HepG2 (cell line): ENCODE measurements around the gene CACNA1H. TPM values are rescaled to one million over a fixed set of nuclear protein-coding genes. Genes with fewer than 3 reads are reported as not detected.
A peak's percentile ranks its signal among the peaks of the same experiment; 100 is the strongest.

Source experiments
- ARID5B ChIP-seq: IDR thresholded peaks from 2 replicates; pipeline ENCODE4 v1.4.0; 2020; ENCODE audit warnings: mild to moderate bottlenecking, missing genetic modification reagents
- BCL6 ChIP-seq: IDR thresholded peaks from 2 replicates; pipeline ENCODE4 v1.6.1; 2016; ENCODE audit warnings: missing genetic modification reagents, missing compliant biosample characterization
- CHD2 ChIP-seq: IDR thresholded peaks from 2 replicates; pipeline ENCODE4 v1.6.1; 2011; ENCODE audit warnings: low read depth, low read length, improper control_type of control experiment
- CHD4 ChIP-seq: fragments of 200-600 bp; sonication (generic); IDR thresholded peaks from 2 replicates; pipeline ENCODE4 v1.7.0; 2017; ENCODE audit warnings: mild to moderate bottlenecking, low read length, borderline replicate concordance
- ELF4 ChIP-seq: sonication (generic); formaldehyde crosslinking; IDR thresholded peaks from 2 replicates; pipeline ENCODE4 v1.5.0; 2020; ENCODE audit warnings: missing genetic modification reagents, mild to moderate bottlenecking, moderate library complexity, borderline replicate concordance
- HDAC1 ChIP-seq: sonication (generic); formaldehyde crosslinking; IDR thresholded peaks from 2 replicates; pipeline ENCODE4 v1.5.1; 2020; ENCODE audit warnings: mild to moderate bottlenecking, missing genetic modification reagents
- HNRNPUL1 ChIP-seq: fragments of 200-400 bp; formaldehyde crosslinking; IDR thresholded peaks from 2 replicates; pipeline ENCODE4 v1.6.1; 2017; ENCODE audit warnings: low read depth, mild to moderate bottlenecking, low read length, moderate library complexity
- HOXA7 ChIP-seq: sonication (generic); formaldehyde crosslinking; IDR thresholded peaks from 2 replicates; pipeline ENCODE4 v1.8.1; 2022; ENCODE audit warnings: mild to moderate bottlenecking, missing genetic modification reagents, moderate library complexity
- MED13 ChIP-seq: sonication (generic); formaldehyde crosslinking; IDR thresholded peaks from 2 replicates; pipeline ENCODE4 v1.5.0; 2020; ENCODE audit warnings: missing genetic modification reagents
- NFYC ChIP-seq: IDR thresholded peaks from 2 replicates; pipeline ENCODE4 v1.6.1; 2016; ENCODE audit warnings: missing genetic modification reagents, missing compliant biosample characterization
- NR0B2 ChIP-seq: sonication (generic); formaldehyde crosslinking; IDR thresholded peaks from 2 replicates; pipeline ENCODE4 v1.4.0; 2020; ENCODE audit warnings: mild to moderate bottlenecking, missing genetic modification reagents
- NR2C2 ChIP-seq: sonication (generic); formaldehyde crosslinking; IDR thresholded peaks from 2 replicates; pipeline ENCODE4 v1.4.0; 2020; ENCODE audit warnings: missing genetic modification reagents, mild to moderate bottlenecking, moderate library complexity, borderline replicate concordance
- RAD51 ChIP-seq: fragments of 450-650 bp; IDR thresholded peaks from 2 replicates; pipeline ENCODE4 v1.6.1; 2016; ENCODE audit warnings: borderline replicate concordance
- RXRA ChIP-seq: sonication (generic); formaldehyde crosslinking; IDR thresholded peaks from 2 replicates; pipeline ENCODE4 v1.5.1; 2020; ENCODE audit warnings: missing genetic modification reagents
- RXRB ChIP-seq: IDR thresholded peaks from 2 replicates; pipeline ENCODE4 v1.6.1; 2016; ENCODE audit warnings: borderline replicate concordance, missing genetic modification reagents, missing compliant biosample characterization
- SAP130 ChIP-seq: IDR thresholded peaks from 2 replicates; pipeline ENCODE4 v1.6.1; 2016; ENCODE audit warnings: low read depth
- SOX5 ChIP-seq: IDR thresholded peaks from 2 replicates; pipeline ENCODE4 v1.6.1; 2016; ENCODE audit warnings: borderline replicate concordance
- ZBTB7A ChIP-seq: sonication (generic); formaldehyde crosslinking; IDR thresholded peaks from 2 replicates; pipeline ENCODE4 v1.8.0; 2022; ENCODE audit warnings: mild to moderate bottlenecking, missing genetic modification reagents
- ZBTB7B ChIP-seq: sonication (generic); formaldehyde crosslinking; IDR thresholded peaks from 2 replicates; pipeline ENCODE4 v1.4.0; 2020; ENCODE audit warnings: missing genetic modification reagents
- ZFAT ChIP-seq: sonication (generic); formaldehyde crosslinking; conservative IDR thresholded peaks from 2 replicates; pipeline ENCODE4 v1.8.1; 2023; ENCODE audit warnings: missing genetic modification reagents, inconsistent platforms
- ZNF335 ChIP-seq: sonication (generic); formaldehyde crosslinking; IDR thresholded peaks from 2 replicates; pipeline ENCODE4 v1.4.0; 2020; ENCODE audit warnings: missing genetic modification reagents
- ZNF382 ChIP-seq: sonication (generic); formaldehyde crosslinking; IDR thresholded peaks from 2 replicates; pipeline ENCODE4 v1.5.0; 2020; ENCODE audit warnings: missing genetic modification reagents, mild to moderate bottlenecking, borderline replicate concordance
- ZNF562 ChIP-seq: sonication (generic); formaldehyde crosslinking; IDR thresholded peaks from 2 replicates; pipeline ENCODE4 v1.8.0; 2022; ENCODE audit warnings: missing genetic modification reagents, borderline replicate concordance
- ZNF567 ChIP-seq: sonication (generic); formaldehyde crosslinking; IDR thresholded peaks from 2 replicates; pipeline ENCODE4 v1.8.1; 2023; ENCODE audit warnings: mild to moderate bottlenecking, missing genetic modification reagents, borderline replicate concordance
- ZNF704 ChIP-seq: sonication (generic); formaldehyde crosslinking; IDR thresholded peaks from 2 replicates; pipeline ENCODE4 v1.8.1; 2023; ENCODE audit warnings: mild to moderate bottlenecking, inconsistent platforms, moderate library complexity, missing genetic modification reagents, borderline replicate concordance
- ZNF720 ChIP-seq: sonication (generic); formaldehyde crosslinking; IDR thresholded peaks from 2 replicates; pipeline ENCODE4 v1.4.0; 2020; ENCODE audit warnings: missing genetic modification reagents
- ZSCAN22 ChIP-seq: sonication (generic); formaldehyde crosslinking; IDR thresholded peaks from 2 replicates; pipeline ENCODE4 v1.4.0; 2020; ENCODE audit warnings: mild to moderate bottlenecking, missing genetic modification reagents
- polyA plus RNA-seq, 8 experiments: library from polyadenylated mRNA; depleted of rRNA in 3 of 8; stranded (reverse) in 7 of 8; unstranded in 1 of 8; fragments of >200 nt; fragmentation: Illumina TruSeq in 4 of 8; extraction: Trizol in 4 of 8; gene quantifications; 2 replicates each; pipeline versions ENCODE4 v1.2.1 to v1.2.3, GENCODE V29; 2011 to 2016; ENCODE audit warnings: low read depth in 4 of 8, missing spikeins in 1 of 8, mixed read lengths in 1 of 8; ENCODE audit not compliant: insufficient read depth in 1 of 8
- total RNA-seq, 5 experiments: library from RNA; depleted of rRNA; stranded (reverse); fragments of >200 nt; fragmentation: Illumina TruSeq; extraction: Trizol; gene quantifications; 2 replicates each; pipeline ENCODE4 v1.2.3, GENCODE V29; 2016; ENCODE audit warnings: low read depth in 1 of 5

CACNA1H gene
- total and polyA plus RNA-seq, 2 of the 13 experiments (the other 11 are each of a cell fraction or from before 2014, with no cell fraction given), result 0.40 to 1.8 TPM

GRCh38 chr16:1159973-1160772, 7.3 kb downstream of the CACNA1H start (continued):
- TF ChIP-seq BCL6 (CRISPR knock-in tag) (peak; percentile 95), ZNF720 (no peak), CHD2 (no peak), RAD51 (no peak), NR0B2 (no peak), CHD4 (no peak), ZBTB7B (CRISPR knock-in tag) (peak; percentile 44; the same call in 1 of the 2 replicates), ZNF382 (CRISPR knock-in tag) (no peak), ZNF704 (CRISPR knock-in tag) (0 out of 2 replicates have a peak, but pooled peaks have one; percentile 12), RXRA (peak; percentile 59), ZNF567 (CRISPR knock-in tag) (no peak), SAP130 (CRISPR knock-in tag) (peak; percentile 76), ARID5B (CRISPR knock-in tag) (peak; percentile 52; the same call in 1 of the 2 replicates), RXRB (peak; percentile 71), MED13 (CRISPR knock-in tag) (no peak; the same call in 1 of the 2 replicates), ZNF335 (CRISPR knock-in tag) (0 out of 2 replicates have a peak, but pooled peaks have one; percentile 46), HOXA7 (CRISPR knock-in tag) (0 out of 2 replicates have a peak, but pooled peaks have one; percentile 20), ZFAT (no peak), HNRNPUL1 (no peak), ELF4 (CRISPR knock-in tag) (no peak), ZSCAN22 (CRISPR knock-in tag) (no peak), SOX5 (CRISPR knock-in tag) (peak; percentile 46; the same call in 1 of the 2 replicates), HDAC1 (CRISPR knock-in tag) (peak; percentile 80; the same call in 1 of the 2 replicates), NR2C2 (CRISPR knock-in tag) (peak; percentile 51; the same call in 1 of the 2 replicates), ZBTB7A (no peak), ZNF562 (no peak), NFYC (no peak)
